NCI-H748 treated with DMSO at 0.1 percent for 48 hours (cell line): ENCODE results near the gene SMIM24.
"Not testable (repeated sequence)": the region's sequence is repeated elsewhere in the genome, so short reads cannot be mapped to it uniquely, and the experiment has no call there.

Source experiments
- DNase-seq: peaks from one replicate; lab custom pipeline; 2025; lab: John Stamatoyannopoulos, UW

The SMIM24 gene

GRCh38 chr19:3514930-3515329 is 34.6 kb upstream of the SMIM24 start:
- no peak for DNase-seq

GRCh38 chr19:3513229-3514140 is 33.2 kb upstream of the SMIM24 start:
- no peak for DNase-seq

- DNase-seq = no peak
Measured at GRCh38 chr19:3512562-3513228, 32.4 kb upstream of the SMIM24 start.

GRCh38 chr19:3511506-3512251 is 31.4 kb upstream of the SMIM24 start:
- no peak for DNase-seq

- DNase-seq = no peak
Measured at GRCh38 chr19:3510727-3511126, 30.4 kb upstream of the SMIM24 start.

GRCh38 chr19:3509566-3509989 is 29.3 kb upstream of the SMIM24 start:
- DNase-seq = no peak

- DNase-seq = no peak
Measured at GRCh38 chr19:3508771-3509535, 28.6 kb upstream of the SMIM24 start.

GRCh38 chr19:3508121-3508661 is 27.9 kb upstream of the SMIM24 start:
- DNase-seq = not testable (repeated sequence)

- no peak for DNase-seq
Measured at GRCh38 chr19:3507371-3508120, 27.2 kb upstream of the SMIM24 start.

- no peak for DNase-seq
Measured at GRCh38 chr19:3506384-3507340, 26.3 kb upstream of the SMIM24 start.

- peak; percentile 90 for DNase-seq
Measured at GRCh38 chr19:3505598-3506383, 25.5 kb upstream of the SMIM24 start, which contains the start of gene FZR1. TSS of gene FZR1 (plus strand) at chr19:3506311. CDS start at chr19:3522990, 16,679 bp downstream.

- no peak for DNase-seq
Measured at GRCh38 chr19:3504735-3505134, 24.4 kb upstream of the SMIM24 start.

GRCh38 chr19:3503036-3503572 is 22.8 kb upstream of the SMIM24 start:
- no peak for DNase-seq

- DNase-seq = no peak
Measured at GRCh38 chr19:3501780-3502179, 21.5 kb upstream of the SMIM24 start.

- DNase-seq = peak; percentile 82
Measured at GRCh38 chr19:3500429-3501101, 20.2 kb upstream of the SMIM24 start, which contains the start of gene DOHH. TSS of gene DOHH (minus strand) at chr19:3500674. CDS start at chr19:3496814, 3,860 bp downstream.

GRCh38 chr19:3499738-3500428 is 19.6 kb upstream of the SMIM24 start:
- DNase-seq = no peak
